GM12878 (cell line): ENCODE results near the gene STK10. TPM values are rescaled to one million over a fixed set of nuclear protein-coding genes. Genes with fewer than 3 reads are reported as not detected.

Experiments
- CHD4 ChIP-seq: fragments of 200-600 bp; sonication (generic); IDR thresholded peaks from 2 replicates; pipeline ENCODE4 v1.6.1; 2016; ENCODE audit warnings: mild to moderate bottlenecking
- FOXM1 ChIP-seq: IDR thresholded peaks from 2 replicates; pipeline ENCODE4 v1.6.1; 2012; ENCODE audit warnings: low read depth, mild to moderate bottlenecking, inconsistent platforms, low read length, moderate library complexity
- HDGF ChIP-seq: fragments of 450-650 bp; IDR thresholded peaks from 2 replicates; pipeline ENCODE4 v1.6.1; 2016; ENCODE audit warnings: antibody characterized with exemption
- IRF3 ChIP-seq: fragments of 450-650 bp; IDR thresholded peaks from 2 replicates; pipeline ENCODE4 v1.6.1; 2014; ENCODE audit warnings: mild to moderate bottlenecking
- MAX ChIP-seq: IDR thresholded peaks from 2 replicates; pipeline ENCODE4 v1.6.1; 2012; ENCODE audit warnings: low read depth, low read length, improper control_type of control experiment
- NFIC ChIP-seq: IDR thresholded peaks from 2 replicates; pipeline ENCODE4 v1.6.1; 2012; ENCODE audit warnings: low read depth, mild to moderate bottlenecking, inconsistent platforms, low read length, moderate library complexity
- NRF1 ChIP-seq: conservative IDR thresholded peaks from 2 replicates; pipeline ENCODE4 v1.6.1; 2011; ENCODE audit warnings: mild to moderate bottlenecking, low read depth, low read length, improper control_type of control experiment
- PAX5 ChIP-seq: IDR thresholded peaks from 2 replicates; pipeline ENCODE4 v1.6.1; 2011; ENCODE audit warnings: low read depth, low read length, borderline replicate concordance
- PML ChIP-seq: IDR thresholded peaks from 2 replicates; pipeline ENCODE4 v1.6.1; 2012; ENCODE audit warnings: low read length, inconsistent platforms
- TCF12 ChIP-seq: IDR thresholded peaks from 2 replicates; pipeline ENCODE4 v1.6.1; 2011; ENCODE audit warnings: low read depth, mild to moderate bottlenecking, low read length
- YY1 ChIP-seq: IDR thresholded peaks from 2 replicates; pipeline ENCODE4 v1.6.1; 2011; ENCODE audit warnings: low read depth, mild to moderate bottlenecking, low read length
- ZBTB4 ChIP-seq: fragments of 450-650 bp; formaldehyde crosslinking; IDR thresholded peaks from 2 replicates; pipeline ENCODE4 v1.4.0; 2022; ENCODE audit warnings: mild to moderate bottlenecking, moderate library complexity
- ZNF24 ChIP-seq: fragments of 450-650 bp; IDR thresholded peaks from 2 replicates; pipeline ENCODE4 v1.6.1; 2017; ENCODE audit warnings: antibody characterized with exemption, mild to moderate bottlenecking
- polyA plus RNA-seq, 11 experiments: library from polyadenylated mRNA; depleted of rRNA in 4 of 11; unstranded in 6 of 11; stranded (reverse) in 5 of 11; fragments of >200 nt; fragmentation: Nextera tagmentation in 4 of 11; fragmentation: Illumina TruSeq in 1 of 11; extraction: Ambion mirVana in 4 of 11; extraction: Trizol in 1 of 11; gene quantifications; 1 replicate in 1 of 11; 2 replicates in 10 of 11; pipeline versions ENCODE4 v1.2.1 to v1.2.3, GENCODE V29; 2011 to 2016; ENCODE audit warnings: inconsistent platforms in 2 of 11, missing spikeins in 2 of 11, low read depth in 1 of 11
- total RNA-seq, 4 experiments: library from RNA; depleted of rRNA in 3 of 4; stranded (reverse); fragments of >200 nt in 3 of 4; fragmentation: Illumina TruSeq in 1 of 4; extraction: Trizol in 1 of 4; gene quantifications; 2 replicates each; pipeline versions ENCODE4 v1.2.1 to v1.2.3, GENCODE V29; 2013 to 2021
- TF ChIP-seq, protein P1 (sequence below): fragments of 450-650 bp; IDR thresholded peaks from 2 replicates; pipeline ENCODE4 v1.6.1; 2016; ENCODE audit warnings: mild to moderate bottlenecking, moderate library complexity, borderline replicate concordance
- TF ChIP-seq, protein P2 (sequence below): IDR thresholded peaks from 2 replicates; pipeline ENCODE4 v1.6.1; 2011; ENCODE audit warnings: borderline replicate concordance, low read depth, mild to moderate bottlenecking, moderate library complexity, mixed read lengths, low read length; ENCODE audit not compliant: insufficient read depth; ENCODE audit errors: extremely low read length
- TF ChIP-seq, protein P3 (sequence below), 3 experiments: IDR thresholded peaks in 2 of 3; conservative IDR thresholded peaks in 1 of 3; 2 replicates each; pipeline ENCODE4 v1.5.1; 2011; ENCODE audit warnings: low read depth in 3 of 3, low read length in 3 of 3, mild to moderate bottlenecking in 3 of 3, control low read depth in 2 of 3, moderate library complexity in 2 of 3, inconsistent platforms in 1 of 3, mixed read lengths in 1 of 3; ENCODE audit not compliant: control insufficient read depth in 2 of 3, insufficient read depth in 1 of 3; ENCODE audit errors: extremely low read depth in 1 of 3

Gene STK10
- total and polyA plus RNA-seq, 10 of the 15 experiments (the other 5 are each of a cell fraction or from before 2014, with no cell fraction given) = 14.2 to 96.4 (median 50.6) TPM

DNA sequence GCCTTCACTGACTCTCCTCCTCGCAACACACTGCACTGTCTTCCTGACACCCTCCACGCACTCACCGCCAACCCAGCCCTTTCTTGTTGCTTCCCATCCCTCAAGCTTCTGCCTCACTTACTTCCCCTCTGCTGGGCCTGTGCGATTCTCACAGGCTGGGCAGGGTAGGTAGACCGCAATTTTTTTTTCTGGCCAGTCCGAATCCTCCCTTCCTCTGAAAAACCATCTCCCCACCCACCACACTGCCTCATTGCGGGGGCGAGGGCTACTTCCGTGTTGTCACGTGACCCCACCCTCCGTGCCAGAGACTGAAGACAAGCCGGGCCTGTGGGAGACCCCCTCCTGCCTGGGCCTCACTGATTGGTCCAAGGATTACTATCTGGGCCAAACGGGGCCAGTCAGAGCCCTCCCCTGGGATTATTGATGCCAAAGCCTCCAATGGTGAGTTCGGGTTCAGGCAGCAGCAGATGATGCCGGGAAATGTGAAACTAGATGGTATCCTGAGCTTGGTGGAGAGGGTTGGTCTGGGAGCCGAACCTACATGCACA is 73.1 kb downstream of the STK10 start (continued):
- TF ChIP-seq FOXM1 (peak; percentile 77), TCF12 (0 out of 2 replicates have a peak, but pooled peaks have one; percentile 1), MAX (0 out of 2 replicates have a peak, but pooled peaks have one; percentile 38), PAX5 (peak; percentile 63; the same call in 1 of the 2 replicates), IRF3 (peak; percentile 76), YY1 (peak; percentile 38; the same call in 1 of the 2 replicates), ZNF24 (no peak), NRF1 (no peak), PML (peak; percentile 87), HDGF (peak; percentile 97), CHD4 (no peak), ZBTB4 (CRISPR knock-in tag) (peak; percentile 94), NFIC (peak; percentile 84)
- TF ChIP-seq, protein P1, sequence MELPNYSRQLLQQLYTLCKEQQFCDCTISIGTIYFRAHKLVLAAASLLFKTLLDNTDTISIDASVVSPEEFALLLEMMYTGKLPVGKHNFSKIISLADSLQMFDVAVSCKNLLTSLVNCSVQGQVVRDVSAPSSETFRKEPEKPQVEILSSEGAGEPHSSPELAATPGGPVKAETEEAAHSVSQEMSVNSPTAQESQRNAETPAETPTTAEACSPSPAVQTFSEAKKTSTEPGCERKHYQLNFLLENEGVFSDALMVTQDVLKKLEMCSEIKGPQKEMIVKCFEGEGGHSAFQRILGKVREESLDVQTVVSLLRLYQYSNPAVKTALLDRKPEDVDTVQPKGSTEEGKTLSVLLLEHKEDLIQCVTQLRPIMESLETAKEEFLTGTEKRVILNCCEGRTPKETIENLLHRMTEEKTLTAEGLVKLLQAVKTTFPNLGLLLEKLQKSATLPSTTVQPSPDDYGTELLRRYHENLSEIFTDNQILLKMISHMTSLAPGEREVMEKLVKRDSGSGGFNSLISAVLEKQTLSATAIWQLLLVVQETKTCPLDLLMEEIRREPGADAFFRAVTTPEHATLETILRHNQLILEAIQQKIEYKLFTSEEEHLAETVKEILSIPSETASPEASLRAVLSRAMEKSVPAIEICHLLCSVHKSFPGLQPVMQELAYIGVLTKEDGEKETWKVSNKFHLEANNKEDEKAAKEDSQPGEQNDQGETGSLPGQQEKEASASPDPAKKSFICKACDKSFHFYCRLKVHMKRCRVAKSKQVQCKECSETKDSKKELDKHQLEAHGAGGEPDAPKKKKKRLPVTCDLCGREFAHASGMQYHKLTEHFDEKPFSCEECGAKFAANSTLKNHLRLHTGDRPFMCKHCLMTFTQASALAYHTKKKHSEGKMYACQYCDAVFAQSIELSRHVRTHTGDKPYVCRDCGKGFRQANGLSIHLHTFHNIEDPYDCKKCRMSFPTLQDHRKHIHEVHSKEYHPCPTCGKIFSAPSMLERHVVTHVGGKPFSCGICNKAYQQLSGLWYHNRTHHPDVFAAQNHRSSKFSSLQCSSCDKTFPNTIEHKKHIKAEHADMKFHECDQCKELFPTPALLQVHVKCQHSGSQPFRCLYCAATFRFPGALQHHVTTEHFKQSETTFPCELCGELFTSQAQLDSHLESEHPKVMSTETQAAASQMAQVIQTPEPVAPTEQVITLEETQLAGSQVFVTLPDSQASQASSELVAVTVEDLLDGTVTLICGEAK = peak; percentile 38; the same call in 1 of the 2 replicates
- TF ChIP-seq, protein P2, sequence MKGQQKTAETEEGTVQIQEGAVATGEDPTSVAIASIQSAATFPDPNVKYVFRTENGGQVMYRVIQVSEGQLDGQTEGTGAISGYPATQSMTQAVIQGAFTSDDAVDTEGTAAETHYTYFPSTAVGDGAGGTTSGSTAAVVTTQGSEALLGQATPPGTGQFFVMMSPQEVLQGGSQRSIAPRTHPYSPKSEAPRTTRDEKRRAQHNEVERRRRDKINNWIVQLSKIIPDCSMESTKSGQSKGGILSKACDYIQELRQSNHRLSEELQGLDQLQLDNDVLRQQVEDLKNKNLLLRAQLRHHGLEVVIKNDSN = peak; percentile 91
- TF ChIP-seq, protein P3, sequence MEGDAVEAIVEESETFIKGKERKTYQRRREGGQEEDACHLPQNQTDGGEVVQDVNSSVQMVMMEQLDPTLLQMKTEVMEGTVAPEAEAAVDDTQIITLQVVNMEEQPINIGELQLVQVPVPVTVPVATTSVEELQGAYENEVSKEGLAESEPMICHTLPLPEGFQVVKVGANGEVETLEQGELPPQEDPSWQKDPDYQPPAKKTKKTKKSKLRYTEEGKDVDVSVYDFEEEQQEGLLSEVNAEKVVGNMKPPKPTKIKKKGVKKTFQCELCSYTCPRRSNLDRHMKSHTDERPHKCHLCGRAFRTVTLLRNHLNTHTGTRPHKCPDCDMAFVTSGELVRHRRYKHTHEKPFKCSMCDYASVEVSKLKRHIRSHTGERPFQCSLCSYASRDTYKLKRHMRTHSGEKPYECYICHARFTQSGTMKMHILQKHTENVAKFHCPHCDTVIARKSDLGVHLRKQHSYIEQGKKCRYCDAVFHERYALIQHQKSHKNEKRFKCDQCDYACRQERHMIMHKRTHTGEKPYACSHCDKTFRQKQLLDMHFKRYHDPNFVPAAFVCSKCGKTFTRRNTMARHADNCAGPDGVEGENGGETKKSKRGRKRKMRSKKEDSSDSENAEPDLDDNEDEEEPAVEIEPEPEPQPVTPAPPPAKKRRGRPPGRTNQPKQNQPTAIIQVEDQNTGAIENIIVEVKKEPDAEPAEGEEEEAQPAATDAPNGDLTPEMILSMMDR (IDR thresholded peaks at IDR 0.05 in 2 of 3, conservative IDR thresholded peaks at IDR 0.05 in 1 of 3; ENCODE audit: control insufficient read depth in 2 of 3, extremely low read depth in 1 of 3, insufficient read depth in 1 of 3, low read depth in 3 of 3, low read length in 3 of 3) = no peak
